ENCODE measurements around the gene RYR2. TPM values are rescaled to one million over a fixed set of nuclear protein-coding genes. Genes with fewer than 3 reads are reported as not detected.

RYR2 gene
- polyA plus RNA-seq, 1 of the 3 experiments (the other 2 are of a cell fraction), result under 0.01 TPM

DNA sequence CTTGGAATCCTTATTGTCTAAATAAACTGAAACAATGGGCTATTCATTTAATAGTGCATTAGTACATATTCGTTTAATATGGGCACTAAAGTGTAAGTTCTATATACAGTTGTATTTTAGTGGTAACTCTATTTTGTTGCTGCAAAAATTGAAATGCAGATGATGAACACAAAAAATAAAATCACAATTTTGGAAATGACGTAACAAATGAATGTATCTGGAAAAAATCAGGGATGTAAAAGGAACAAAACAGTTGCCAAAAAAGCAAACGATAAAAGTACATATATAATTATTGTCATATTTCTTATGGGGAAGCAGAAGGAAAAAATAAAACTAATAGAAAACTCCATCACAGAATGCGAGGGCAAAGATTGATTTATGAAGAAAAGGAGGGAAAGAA lies 254.9 kb downstream of the RYR2 start:
- Histone ChIP-seq H3K9me3 (no peaks in the 10 kb centered on the region), H3F3A (replicated peaks; ENCODE audit: insufficient read depth) (no peaks in the 10 kb centered on the region), H3K27me3 (ENCODE audit: insufficient read depth) (no peaks in the 10 kb centered on the region), H3K9me2 (no peaks in the 10 kb centered on the region), H2AFZ (ENCODE audit: low read depth) (no peak overlapping the region), H3K9ac (no peak overlapping the region), H3K4me2 (no peak overlapping the region), H4K20me1 (ENCODE audit: insufficient read depth) (no peaks in the 10 kb centered on the region), H3K27ac (ENCODE audit: low read depth in 2 of 2, low read length in 1 of 2) (no peak overlapping the region), H3K36me3 (replicated peaks in 1 of 2; ENCODE audit: control insufficient read depth in 1 of 2, insufficient read depth in 2 of 2, low read length in 1 of 2) (no peaks in the 10 kb centered on the region), H3K79me2 (ENCODE audit: insufficient read depth) (no peaks in the 10 kb centered on the region), H3K4me1 (ENCODE audit: control insufficient read depth in 1 of 2, insufficient read depth in 2 of 2, low read depth in 1 of 2, low read length in 1 of 2) (no peaks in the 10 kb centered on the region), H3K4me3 (ENCODE audit: low read depth in 2 of 2, low read length in 1 of 2) (no peak overlapping the region)
- ChIA-PET CTCF (no interaction called here), POLR2A (no interaction called here)
- TF ChIP-seq, protein P1, sequence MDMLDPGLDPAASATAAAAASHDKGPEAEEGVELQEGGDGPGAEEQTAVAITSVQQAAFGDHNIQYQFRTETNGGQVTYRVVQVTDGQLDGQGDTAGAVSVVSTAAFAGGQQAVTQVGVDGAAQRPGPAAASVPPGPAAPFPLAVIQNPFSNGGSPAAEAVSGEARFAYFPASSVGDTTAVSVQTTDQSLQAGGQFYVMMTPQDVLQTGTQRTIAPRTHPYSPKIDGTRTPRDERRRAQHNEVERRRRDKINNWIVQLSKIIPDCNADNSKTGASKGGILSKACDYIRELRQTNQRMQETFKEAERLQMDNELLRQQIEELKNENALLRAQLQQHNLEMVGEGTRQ (IDR thresholded peaks at IDR 0.05; ENCODE audit: borderline replicate concordance, low read depth, low read length), result no peak
- TF ChIP-seq TEAD4 (IDR thresholded peaks at IDR 0.05; ENCODE audit: borderline replicate concordance, insufficient read depth) (no peak), EZH2phosphoT487 (IDR thresholded peaks at IDR 0.05; ENCODE audit: borderline replicate concordance, low read depth) (no peak), MEF2A (IDR thresholded peaks at IDR 0.05; ENCODE audit: borderline replicate concordance, low read depth) (no peak), FOXJ3 (CRISPR knock-in tag; IDR thresholded peaks at IDR 0.05) (no peak), CHD2 (IDR thresholded peaks at IDR 0.05; ENCODE audit: low read length, partially characterized antibody) (no peak), GATA2 (CRISPR knock-in tag; IDR thresholded peaks at IDR 0.05) (no peak), TAF1 (IDR thresholded peaks at IDR 0.05; ENCODE audit: borderline replicate concordance, low read depth, low read length) (no peak), RXRA (IDR thresholded peaks at IDR 0.05; ENCODE audit: borderline replicate concordance, low read depth) (no peak), SMC3 (IDR thresholded peaks at IDR 0.05; ENCODE audit: low read depth, low read length) (no peak), MXI1 (IDR thresholded peaks at IDR 0.05; ENCODE audit: low read depth, low read length) (no peak), RCOR1 (IDR thresholded peaks at IDR 0.05; ENCODE audit: low read length) (no peak)
- TF ChIP-seq, protein P2, sequence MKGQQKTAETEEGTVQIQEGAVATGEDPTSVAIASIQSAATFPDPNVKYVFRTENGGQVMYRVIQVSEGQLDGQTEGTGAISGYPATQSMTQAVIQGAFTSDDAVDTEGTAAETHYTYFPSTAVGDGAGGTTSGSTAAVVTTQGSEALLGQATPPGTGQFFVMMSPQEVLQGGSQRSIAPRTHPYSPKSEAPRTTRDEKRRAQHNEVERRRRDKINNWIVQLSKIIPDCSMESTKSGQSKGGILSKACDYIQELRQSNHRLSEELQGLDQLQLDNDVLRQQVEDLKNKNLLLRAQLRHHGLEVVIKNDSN (IDR thresholded peaks at IDR 0.05; ENCODE audit: borderline replicate concordance, low read depth), result no peak
- TF ChIP-seq, protein P3, sequence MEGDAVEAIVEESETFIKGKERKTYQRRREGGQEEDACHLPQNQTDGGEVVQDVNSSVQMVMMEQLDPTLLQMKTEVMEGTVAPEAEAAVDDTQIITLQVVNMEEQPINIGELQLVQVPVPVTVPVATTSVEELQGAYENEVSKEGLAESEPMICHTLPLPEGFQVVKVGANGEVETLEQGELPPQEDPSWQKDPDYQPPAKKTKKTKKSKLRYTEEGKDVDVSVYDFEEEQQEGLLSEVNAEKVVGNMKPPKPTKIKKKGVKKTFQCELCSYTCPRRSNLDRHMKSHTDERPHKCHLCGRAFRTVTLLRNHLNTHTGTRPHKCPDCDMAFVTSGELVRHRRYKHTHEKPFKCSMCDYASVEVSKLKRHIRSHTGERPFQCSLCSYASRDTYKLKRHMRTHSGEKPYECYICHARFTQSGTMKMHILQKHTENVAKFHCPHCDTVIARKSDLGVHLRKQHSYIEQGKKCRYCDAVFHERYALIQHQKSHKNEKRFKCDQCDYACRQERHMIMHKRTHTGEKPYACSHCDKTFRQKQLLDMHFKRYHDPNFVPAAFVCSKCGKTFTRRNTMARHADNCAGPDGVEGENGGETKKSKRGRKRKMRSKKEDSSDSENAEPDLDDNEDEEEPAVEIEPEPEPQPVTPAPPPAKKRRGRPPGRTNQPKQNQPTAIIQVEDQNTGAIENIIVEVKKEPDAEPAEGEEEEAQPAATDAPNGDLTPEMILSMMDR (IDR thresholded peaks at IDR 0.05), result no peak
- TF ChIP-seq, protein P4, sequence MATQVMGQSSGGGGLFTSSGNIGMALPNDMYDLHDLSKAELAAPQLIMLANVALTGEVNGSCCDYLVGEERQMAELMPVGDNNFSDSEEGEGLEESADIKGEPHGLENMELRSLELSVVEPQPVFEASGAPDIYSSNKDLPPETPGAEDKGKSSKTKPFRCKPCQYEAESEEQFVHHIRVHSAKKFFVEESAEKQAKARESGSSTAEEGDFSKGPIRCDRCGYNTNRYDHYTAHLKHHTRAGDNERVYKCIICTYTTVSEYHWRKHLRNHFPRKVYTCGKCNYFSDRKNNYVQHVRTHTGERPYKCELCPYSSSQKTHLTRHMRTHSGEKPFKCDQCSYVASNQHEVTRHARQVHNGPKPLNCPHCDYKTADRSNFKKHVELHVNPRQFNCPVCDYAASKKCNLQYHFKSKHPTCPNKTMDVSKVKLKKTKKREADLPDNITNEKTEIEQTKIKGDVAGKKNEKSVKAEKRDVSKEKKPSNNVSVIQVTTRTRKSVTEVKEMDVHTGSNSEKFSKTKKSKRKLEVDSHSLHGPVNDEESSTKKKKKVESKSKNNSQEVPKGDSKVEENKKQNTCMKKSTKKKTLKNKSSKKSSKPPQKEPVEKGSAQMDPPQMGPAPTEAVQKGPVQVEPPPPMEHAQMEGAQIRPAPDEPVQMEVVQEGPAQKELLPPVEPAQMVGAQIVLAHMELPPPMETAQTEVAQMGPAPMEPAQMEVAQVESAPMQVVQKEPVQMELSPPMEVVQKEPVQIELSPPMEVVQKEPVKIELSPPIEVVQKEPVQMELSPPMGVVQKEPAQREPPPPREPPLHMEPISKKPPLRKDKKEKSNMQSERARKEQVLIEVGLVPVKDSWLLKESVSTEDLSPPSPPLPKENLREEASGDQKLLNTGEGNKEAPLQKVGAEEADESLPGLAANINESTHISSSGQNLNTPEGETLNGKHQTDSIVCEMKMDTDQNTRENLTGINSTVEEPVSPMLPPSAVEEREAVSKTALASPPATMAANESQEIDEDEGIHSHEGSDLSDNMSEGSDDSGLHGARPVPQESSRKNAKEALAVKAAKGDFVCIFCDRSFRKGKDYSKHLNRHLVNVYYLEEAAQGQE (IDR thresholded peaks at IDR 0.05; ENCODE audit: low read depth, low read length), result no peak
- TF ChIP-seq, protein P5, sequence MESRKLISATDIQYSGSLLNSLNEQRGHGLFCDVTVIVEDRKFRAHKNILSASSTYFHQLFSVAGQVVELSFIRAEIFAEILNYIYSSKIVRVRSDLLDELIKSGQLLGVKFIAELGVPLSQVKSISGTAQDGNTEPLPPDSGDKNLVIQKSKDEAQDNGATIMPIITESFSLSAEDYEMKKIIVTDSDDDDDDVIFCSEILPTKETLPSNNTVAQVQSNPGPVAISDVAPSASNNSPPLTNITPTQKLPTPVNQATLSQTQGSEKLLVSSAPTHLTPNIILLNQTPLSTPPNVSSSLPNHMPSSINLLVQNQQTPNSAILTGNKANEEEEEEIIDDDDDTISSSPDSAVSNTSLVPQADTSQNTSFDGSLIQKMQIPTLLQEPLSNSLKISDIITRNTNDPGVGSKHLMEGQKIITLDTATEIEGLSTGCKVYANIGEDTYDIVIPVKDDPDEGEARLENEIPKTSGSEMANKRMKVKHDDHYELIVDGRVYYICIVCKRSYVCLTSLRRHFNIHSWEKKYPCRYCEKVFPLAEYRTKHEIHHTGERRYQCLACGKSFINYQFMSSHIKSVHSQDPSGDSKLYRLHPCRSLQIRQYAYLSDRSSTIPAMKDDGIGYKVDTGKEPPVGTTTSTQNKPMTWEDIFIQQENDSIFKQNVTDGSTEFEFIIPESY (IDR thresholded peaks at IDR 0.05; ENCODE audit: borderline replicate concordance, low read depth), result no peak
- TF ChIP-seq, protein P6, sequence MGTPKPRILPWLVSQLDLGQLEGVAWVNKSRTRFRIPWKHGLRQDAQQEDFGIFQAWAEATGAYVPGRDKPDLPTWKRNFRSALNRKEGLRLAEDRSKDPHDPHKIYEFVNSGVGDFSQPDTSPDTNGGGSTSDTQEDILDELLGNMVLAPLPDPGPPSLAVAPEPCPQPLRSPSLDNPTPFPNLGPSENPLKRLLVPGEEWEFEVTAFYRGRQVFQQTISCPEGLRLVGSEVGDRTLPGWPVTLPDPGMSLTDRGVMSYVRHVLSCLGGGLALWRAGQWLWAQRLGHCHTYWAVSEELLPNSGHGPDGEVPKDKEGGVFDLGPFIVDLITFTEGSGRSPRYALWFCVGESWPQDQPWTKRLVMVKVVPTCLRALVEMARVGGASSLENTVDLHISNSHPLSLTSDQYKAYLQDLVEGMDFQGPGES (IDR thresholded peaks at IDR 0.05; ENCODE audit: low read depth, low read length), result no peak
- no peak for DNase-seq
- WGBS (ENCODE audit: low lambda C conversion rate), result 22% methylated on average over 4 of the region's 4 CpGs

All from SK-N-SH (cell line).